HG03175 (cell line): Measurements from ENCODE around the gene GALNT7.
A peak's percentile ranks its signal among the peaks of the same experiment; 100 is the strongest.

ENCODE experiments used
- ATAC-seq: cut with Tn5 transposase; IDR thresholded peaks from one replicate; pipeline ENCODE4 v1.9.1; 2021; ENCODE audit warnings: mild to moderate bottlenecking, moderate library complexity; ENCODE audit not compliant: unreplicated experiment

Gene GALNT7

DNA sequence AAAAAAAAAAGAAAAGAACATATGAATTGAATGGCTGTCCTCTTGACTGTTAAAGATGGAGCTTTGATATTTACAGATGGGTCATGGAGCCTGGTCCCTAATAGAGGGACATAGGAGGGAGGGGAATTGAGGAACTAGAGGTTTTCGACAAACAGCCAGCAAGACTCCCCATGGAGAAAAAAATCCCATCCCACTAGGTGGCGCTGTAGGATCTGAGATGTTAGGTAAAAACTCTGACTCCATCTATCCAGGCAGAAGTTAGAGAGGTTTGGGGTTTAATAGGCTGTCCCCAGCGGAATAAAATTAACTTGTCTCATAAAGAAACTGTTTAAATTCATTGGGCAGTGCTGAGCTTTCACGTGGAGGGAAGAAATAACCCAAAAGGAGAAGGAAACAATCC, 119.7 kb downstream of the GALNT7 start:
- peak; percentile 76 for ATAC-seq

DNA sequence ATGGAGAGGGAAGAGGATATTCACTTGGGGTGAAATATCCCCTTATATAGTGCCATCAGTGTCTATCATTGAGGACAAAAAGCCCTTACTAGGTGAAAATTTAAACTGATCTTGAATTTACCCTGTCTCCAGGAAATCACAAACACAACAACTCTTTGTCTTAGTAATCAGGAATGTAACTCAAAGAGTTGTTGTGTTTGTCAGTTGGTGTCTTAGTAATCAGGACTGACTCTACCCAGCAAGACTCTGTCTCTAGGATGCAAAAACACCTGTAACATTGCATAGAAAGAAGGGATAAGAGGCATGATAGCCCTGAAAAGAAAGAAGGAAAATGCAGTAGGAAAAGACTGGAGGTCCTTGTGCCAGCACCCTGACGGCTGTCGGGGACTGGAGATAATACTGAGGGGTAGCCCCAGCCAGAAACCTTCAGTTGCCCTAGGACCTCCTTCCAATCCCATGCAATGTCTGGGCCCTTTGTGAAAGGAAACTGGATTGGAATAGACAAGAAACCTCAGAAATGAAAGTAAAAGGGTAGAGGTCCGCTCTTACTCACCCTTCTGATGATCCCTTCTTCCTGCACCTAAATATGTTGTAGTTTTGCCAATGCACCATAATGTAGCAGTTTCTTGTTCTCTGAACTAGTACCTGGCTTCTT, 120.2 kb downstream of the GALNT7 start:
- peak; percentile 14 for ATAC-seq

DNA sequence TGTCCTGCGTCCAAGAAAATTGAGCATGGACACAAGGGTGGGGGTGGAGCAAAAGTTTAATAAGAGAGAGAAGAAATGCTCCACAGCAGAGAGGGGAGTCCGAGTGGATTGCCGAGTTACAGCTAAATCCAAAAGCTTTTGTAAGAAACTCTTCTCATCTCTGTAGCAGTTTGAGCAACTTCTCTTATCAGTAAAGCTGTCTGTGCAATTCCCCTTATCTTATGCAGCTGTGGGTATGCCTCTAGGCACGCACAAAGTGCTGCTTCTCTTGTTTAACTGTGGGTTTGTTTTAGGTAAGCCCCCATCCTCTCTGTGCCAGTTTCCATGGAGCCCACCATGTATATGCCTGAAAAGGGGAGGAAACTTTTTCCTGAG, 120.7 kb downstream of the GALNT7 start:
- ATAC-seq: no peak

DNA sequence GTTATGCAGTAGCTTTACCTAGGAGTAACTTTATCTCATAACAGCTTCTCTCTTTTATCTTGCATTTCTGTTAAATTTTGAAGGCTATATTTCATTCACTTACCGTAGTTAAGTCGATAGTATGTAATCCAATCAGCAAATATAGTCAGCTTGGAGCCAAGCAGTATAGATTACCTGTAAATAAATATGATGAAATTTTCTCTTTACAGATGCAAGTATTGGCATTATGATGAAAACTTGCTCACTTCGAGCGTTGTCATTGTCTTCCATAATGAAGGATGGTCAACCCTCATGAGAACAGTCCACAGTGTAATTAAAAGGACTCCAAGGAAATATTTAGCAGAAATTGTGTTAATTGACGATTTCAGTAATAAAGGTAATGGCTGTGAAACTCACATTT, 123.3 kb downstream of the GALNT7 start:
- ATAC-seq: no peak

DNA sequence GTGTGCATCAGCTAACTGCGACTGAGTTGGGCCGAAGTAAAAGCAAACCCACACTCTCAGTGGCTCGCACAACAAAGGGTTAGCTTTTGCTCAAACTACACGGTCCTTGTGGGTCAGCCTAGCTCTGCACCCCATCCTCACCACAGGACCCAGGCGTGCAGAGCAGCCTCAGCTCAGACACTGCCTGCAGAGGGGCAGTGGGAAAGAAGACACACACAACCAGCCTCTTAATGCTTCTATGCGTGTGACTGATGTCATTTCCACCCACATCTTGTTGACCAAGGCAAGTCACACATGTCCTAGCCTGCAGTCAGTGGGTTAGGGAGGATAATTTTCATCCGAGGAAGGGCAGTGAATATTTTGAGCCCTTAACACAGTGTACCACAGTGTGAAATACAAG, 125.1 kb downstream of the GALNT7 start:
- no peak for ATAC-seq

DNA sequence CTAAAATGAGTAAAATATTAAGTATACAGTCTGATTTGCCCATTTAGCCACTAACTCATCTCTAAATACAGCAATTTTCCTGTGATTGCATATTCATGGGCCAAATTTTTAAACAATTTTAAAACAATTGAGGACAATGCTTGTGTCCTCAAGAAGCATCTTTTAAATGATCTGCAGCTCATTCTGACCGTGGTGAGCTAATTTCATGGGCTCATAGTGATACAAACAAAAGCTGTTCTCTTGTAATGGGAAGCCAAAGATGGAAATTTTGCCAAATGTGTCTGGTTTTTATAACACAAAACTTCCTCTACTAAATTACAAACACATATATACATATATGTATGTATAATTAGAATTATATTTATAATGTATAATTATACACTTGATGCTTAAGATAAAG, 125.8 kb downstream of the GALNT7 start:
- no peak for ATAC-seq

DNA sequence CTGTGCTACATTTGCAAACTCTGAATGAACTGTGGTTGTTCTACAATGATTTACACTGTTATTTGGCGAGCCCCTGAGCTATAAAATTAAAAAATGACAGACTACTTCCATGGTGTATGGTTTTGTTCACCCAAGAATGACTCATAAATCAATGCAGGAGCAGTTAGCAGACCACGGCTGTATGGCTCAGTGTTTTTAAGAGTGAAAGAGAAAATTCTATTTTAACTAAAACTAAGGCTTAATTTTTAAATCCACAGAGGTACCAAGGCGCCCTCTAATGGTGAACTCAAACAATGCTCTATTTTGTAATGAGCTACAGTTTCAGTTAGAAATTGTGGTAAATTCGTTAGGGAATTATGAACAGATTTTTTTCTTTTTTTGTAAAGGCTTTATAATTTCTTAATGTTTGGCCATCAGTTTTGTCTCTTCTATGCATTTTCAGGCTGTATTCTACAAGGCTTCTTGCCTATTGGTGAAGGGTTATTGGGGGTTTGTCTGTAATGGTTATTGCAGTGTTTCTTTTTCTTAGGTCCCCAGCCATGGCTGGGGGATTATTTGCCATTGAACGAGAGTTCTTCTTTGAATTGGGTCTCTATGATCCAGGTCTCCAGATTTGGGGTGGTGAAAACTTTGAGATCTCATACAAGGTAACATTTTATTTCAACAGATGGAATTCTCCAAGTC, 133.0 kb downstream of the GALNT7 start:
- ATAC-seq: peak; percentile 68

DNA sequence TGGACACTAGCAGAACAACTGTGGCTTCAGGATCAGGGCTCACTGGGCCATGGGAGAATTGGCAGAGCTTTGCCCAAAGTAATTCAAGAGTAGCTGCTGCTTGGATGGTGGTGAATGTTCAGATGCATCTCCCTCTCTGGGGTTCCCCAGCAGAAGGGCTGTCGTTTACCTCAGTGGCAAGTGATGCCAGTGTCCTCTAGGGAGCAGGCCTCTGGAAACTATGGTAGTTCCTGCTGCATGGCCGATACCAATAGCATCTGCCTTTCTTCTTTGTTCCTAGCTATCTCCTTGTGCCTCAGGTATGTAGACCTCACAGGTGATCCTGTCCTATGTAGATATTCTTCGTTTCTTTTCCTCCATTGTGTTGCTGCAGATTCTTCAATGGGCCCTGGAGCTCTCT, 139.2 kb downstream of the GALNT7 start:
- ATAC-seq: no peak

DNA sequence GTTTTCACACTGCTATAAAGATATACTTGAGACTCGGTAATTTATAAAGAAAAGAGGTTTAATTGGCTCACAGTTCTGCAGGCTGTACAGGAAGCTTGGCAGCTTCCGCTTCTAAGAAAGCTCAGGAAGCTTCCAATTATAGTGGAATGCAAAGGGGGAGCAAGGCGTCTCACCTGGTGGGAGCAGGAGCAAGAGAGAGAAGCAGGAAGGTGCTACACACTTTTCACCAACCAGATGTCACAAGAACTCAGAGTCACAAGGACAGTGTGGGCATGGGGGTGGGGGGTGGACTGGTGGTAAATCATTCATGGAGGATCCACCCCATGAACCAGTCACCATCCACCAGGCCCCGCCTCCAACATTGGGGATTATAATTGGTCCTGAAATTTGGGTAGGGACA, 142.8 kb downstream of the GALNT7 start:
- no peak for ATAC-seq

DNA sequence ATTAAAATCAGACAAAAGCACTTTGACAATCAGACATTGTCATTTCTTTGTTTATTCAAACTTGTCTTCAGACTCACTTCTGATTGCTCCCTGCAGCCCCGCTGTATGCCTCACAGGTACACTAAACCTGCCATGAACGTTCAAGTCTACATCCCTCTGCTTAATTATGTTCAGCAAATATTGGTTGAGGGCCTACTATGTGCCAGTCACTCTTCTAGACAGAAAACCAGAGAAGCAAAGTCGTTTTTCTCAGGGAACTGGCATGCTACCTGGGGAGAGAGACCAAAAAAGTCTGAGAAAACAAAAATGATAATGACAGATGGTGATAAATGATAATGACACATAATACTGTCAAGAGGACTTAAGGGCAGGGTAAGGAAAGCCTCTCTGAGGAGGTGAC, 146.1 kb downstream of the GALNT7 start:
- no peak for ATAC-seq

DNA sequence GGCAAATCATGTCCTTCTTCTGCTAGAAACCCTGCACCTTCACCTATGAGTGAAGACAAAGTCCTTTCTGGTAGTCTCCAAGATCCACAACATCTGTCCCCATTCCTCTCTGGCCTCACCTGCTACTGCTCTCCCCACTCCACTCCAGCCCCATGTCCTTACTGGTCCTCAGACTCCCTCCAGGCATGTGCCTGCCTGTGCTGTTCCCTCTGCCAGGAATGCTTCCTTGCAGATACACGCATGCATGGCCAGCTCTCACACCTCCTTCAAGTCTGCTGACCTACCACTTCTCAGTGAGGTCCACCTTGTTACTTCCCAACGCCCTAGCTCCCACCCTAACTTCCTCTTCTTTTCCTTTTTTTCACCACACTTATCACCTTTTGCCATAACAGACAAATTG, 147.4 kb downstream of the GALNT7 start:
- ATAC-seq: no peak

DNA sequence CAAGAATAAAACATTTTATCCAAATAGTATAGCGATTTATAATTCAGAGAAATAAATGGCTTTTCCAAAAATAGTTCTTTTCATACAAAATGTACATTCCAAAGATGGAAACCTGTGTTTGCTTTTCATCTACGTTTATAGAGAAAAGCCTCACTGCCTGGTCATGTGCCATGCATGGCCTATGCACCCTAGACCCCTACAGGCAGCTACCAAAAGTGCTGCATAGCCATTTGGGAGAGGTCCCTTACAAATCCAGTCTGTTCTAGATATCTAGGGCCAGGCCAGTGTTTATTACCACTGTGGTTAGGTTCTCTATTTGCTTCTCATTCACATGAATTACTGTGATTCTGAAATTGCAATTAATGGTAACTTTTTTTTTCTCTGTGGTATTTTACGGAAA, 148.4 kb downstream of the GALNT7 start:
- ATAC-seq: no peak

DNA sequence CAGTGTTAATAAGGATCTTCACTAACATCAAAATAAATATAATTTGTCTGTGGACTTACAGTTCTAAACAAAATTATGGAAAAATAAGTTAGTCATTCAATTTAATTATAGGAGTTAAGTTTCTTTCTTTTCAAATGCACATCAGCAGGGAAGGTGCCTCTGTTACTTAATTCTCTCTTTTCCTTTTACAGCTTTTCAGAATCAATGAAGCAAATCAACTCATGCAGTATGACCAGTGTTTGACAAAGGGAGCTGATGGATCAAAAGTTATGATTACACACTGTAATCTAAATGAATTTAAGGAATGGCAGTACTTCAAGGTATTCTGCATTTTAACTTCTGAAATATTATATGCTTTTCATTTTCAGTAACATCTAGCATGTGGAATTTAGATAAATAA, 149.6 kb downstream of the GALNT7 start:
- no peak for ATAC-seq

DNA sequence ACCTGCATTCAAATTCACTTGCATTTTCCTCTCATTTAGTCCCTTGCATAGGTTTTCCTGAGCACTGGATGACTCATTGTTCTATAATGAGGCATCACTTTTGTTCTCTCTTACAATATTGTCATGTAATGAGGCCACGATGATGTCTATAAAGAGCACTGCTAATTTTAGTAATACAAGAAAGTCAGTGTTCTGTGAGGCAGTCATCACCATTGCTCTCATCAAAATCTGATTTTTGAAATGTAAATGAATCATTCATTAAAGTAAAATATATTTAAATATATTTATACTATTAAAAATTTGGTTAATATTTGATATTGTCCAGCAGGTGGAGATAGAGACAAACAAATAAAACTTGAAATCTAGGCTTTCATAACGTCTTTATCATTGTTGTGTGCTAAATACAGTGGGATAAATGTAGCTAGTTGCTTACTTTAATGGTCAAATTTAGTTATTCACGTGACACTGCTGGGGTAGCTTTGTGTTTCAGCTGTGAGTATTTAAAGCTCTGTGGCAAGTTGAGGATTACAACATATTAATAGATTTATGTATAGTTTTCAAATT, 150.1 kb downstream of the GALNT7 start:
- peak; percentile 34 for ATAC-seq

DNA sequence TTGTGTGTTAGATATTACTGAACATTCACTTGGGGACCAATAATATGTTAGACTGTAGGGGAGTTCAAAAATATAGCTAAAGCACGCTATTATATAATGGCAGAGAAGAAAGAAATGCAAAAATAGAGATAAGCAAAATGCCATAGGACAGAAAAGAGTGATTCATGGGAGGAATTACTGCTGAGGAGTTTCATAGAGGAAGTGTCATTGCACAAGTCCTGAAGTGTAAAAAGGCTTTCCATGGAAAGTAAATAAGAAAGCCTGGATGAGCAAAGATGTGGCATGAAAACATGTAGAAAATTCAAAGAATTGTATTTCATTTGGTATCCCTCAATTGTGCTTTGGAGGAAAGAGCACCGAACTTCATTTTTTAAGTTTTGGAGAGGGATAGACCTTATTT, 151.1 kb downstream of the GALNT7 start:
- no peak for ATAC-seq

DNA sequence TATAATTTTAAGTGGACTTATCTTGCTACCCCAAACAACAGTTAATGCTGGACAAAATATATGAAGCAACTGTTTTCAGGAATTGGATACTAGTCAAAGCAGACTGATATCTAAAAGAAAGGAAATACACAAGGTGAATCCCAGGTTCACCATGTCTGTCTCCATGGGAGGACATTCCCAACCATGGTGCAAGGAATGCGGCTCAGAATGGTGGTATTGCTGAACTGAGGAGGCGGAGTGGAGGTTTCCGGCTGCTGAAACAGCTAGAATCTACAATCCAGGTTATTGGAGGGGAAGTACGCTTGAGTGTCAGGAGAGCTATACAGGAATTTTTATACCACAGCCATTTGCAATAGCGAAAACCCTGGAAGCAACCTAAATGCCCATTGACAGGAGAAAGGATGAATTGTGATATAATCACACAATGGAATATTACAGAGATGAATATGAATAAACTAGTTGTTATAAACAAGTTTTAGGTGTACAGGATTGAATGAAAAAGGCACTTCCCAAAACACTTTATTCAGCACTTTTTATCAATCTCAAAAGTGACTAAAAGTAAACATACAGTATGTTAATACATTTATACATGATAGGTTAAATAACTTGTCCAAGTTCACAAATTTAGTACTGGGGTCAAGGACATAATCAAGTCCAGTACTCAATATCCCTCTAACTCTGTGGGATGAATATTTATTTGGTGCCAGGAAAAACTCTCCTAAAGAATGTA, 156.6 kb downstream of the GALNT7 start:
- no peak for ATAC-seq

DNA sequence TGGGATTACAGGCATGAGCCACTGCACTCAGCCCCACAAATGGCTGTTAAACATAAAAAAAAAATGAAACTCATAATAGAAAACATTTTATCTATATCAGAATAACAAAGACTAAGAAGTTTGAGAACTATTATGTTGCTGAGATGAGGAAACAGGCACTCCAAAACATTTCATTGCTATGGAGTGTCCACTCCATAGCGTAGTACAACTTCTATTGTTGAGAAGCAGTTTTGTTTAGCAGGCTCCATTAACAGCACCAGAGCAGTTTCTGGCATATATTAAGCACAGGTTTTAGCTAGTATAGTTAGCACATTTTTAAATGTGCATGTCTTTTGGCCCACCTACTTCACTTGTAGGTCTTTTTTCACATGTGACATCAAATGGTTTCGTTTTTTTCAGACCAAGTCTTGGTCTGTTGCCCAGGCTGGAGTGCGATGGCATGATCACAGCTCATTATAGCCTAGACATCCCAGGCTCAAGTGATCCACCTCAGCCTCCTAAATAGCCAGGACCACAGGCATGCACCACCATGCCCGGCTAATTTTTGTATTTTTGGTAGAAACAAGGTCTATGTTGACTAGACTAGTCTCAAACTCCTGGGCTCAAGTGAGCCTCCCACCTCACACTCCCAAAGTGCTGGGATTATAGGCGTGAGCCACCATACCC, 159.8 kb downstream of the GALNT7 start:
- ATAC-seq: no peak

DNA sequence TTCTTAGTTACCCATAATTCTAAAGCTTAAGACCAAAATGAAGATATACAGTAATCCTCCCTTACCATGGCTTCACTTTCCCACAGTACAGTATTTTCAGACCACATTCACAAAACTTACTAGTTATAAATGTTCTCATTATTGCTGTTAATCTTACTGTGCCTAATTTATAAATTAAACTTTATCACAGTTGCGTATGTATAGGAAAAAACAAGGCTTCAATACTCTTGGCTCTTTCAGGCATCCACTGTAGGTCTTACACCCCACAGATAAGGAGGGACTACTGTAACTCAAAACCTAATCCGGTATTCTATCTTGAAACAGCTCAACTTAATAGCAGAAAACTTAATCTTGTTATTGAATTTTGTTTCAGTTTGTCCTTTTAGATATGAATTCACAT, 162.0 kb downstream of the GALNT7 start:
- ATAC-seq: no peak

DNA sequence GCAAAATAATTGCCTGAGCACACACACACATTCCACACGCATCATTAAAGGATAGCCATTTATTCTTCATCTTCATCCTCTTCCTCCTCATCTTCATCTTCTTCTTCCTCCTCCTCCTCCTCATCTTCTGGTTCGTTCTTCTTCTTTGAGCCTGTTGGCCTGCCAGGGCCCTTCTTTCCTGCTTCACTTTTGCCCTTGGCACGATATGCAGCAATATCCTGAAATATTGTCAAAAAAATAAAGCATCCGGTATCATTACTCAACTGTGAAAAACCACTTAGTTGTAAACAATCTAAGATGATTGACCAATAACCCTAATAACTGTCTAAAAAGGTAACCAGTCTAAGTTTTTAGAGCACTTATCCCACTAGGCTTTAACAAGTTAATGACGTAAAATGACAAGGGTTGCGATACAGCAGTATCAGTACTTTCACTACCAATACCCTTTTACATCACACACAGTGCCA, 163.4 kb downstream of the GALNT7 start:
- no peak for ATAC-seq

DNA sequence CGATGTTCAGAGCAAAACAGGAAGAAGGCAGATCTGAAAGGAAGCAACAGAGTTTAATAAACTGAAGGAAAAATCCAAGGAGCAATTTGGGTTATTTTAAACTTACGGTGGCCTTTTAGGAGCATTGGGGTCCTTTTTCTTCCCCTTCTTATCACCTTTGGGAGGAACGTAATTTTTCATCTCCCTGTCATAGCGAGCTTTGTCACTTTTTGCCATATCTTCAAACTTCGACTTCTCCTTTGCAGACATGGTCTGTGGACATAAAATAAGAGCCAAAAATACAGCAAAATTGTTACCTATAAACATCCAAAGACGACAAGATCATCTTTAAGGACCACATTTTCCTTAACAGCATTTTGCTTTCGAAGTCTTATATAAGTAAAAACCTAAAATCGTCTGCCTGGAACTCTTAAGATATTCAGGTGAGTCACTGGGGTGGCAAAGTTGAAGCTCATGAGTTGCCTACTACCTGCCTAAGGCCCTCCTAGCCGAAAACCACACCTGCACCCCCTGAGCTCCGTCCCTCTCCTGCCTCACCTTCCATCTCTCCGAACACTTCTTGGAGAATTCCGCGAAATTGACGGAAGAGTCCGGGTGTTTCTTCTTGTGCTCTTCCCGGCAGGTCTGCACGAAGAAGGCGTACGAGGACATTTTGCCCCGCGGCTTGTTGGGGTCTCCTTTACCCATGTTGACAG, 164.5 kb downstream of the GALNT7 start:
- ATAC-seq: no peak

DNA sequence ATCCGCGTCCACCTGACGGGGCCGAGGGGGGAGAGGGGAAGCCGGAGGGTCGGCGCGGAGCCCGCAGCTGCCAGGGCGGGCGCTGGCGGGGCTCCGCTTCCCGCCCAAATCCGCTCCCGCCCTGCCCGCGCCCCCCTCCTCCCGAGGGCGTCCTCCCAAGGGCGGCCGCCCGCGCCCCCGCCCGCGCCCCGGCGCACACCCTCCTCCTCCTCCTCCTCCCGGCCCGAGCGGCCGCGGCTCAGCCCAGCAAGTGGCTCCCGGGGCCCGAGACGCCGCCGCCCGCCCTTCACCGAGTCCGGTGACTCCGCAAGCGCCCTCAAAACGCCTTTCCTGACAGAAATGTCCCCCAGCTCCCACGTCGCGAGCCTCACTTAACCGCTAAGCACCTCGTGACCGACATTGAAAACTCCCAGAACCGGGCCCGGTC, 165.1 kb downstream of the GALNT7 start:
- peak; percentile 1 for ATAC-seq
